IMR-90 (cell line): ENCODE results near the gene SPSB4. TPM values are rescaled to one million over a fixed set of nuclear protein-coding genes. Genes with fewer than 3 reads are reported as not detected.

Experiments used
- ATAC-seq: fragments of 200-7000 bp; cut with Tn5 transposase; 2 replicates; pipeline ENCODE4 v1.9.1; 2020; ENCODE audit warnings: low read depth, mild to moderate bottlenecking, moderate library complexity
- BruUV-seq: library from RNA; stranded (reverse); fragments of 400-500 nt; replicated peaks from 2 replicates; lab custom pipeline; 2021; lab: Mats Ljungman, UMichigan
- CTCF ChIA-PET: fragments of 300-600 bp; formaldehyde crosslinking; extraction: SDS; loops from one replicate; lab custom pipeline; 2021; ENCODE audit warnings: antibody characterized with exemption; lab: Yijun Ruan, JAX
- POLR2A ChIA-PET: fragments of 300-600 bp; sonication (Branson Sonifier 250); formaldehyde crosslinking; loops from one replicate; lab custom pipeline; 2022; ENCODE audit warnings: antibody characterized with exemption; ENCODE audit not compliant: unreplicated experiment; lab: Charles Lee
- DNase-seq: peaks from one replicate; pipeline ENCODE4 v3.0.0; 2013
- H2AFZ ChIP-seq: replicated peaks from 2 replicates; pipeline ENCODE3; 2013; ENCODE audit warnings: low read length, mild to moderate bottlenecking; ENCODE audit not compliant: poor library complexity
- H2AK5ac ChIP-seq: 2 replicates; pipeline ENCODE4 v1.6.1; 2013; ENCODE audit warnings: low read depth, low read length, inconsistent platforms
- H2AK9ac ChIP-seq: replicated peaks from 2 replicates; pipeline ENCODE3; 2013; ENCODE audit warnings: mild to moderate bottlenecking, low read depth, low read length, moderate library complexity; ENCODE audit not compliant: poor library complexity
- H2BK120ac ChIP-seq: 2 replicates; pipeline ENCODE4 v1.6.1; 2013; ENCODE audit warnings: low read depth, low read length, inconsistent platforms
- H2BK15ac ChIP-seq: 3 replicates; pipeline ENCODE4 v1.6.1; 2013; ENCODE audit warnings: low read depth, low read length, inconsistent platforms
- H2BK20ac ChIP-seq: 2 replicates; pipeline ENCODE4 v1.6.1; 2013; ENCODE audit warnings: low read depth, mild to moderate bottlenecking, inconsistent platforms, low read length, moderate library complexity
- H2BK5ac ChIP-seq: 2 replicates; pipeline ENCODE4 v1.6.1; 2013; ENCODE audit warnings: mild to moderate bottlenecking, low read depth, low read length, inconsistent platforms; ENCODE audit not compliant: poor library complexity, severe bottlenecking
- H3K14ac ChIP-seq: replicated peaks from 2 replicates; pipeline ENCODE4 v1.6.1; 2013; ENCODE audit warnings: low read depth, low read length, inconsistent platforms
- H3K18ac ChIP-seq: 2 replicates; pipeline ENCODE4 v1.6.1; 2013; ENCODE audit warnings: low read depth, low read length, control low read depth
- H3K23ac ChIP-seq: 2 replicates; pipeline ENCODE4 v1.6.1; 2013; ENCODE audit warnings: low read depth, low read length, inconsistent platforms
- H3K27ac ChIP-seq: 2 replicates; pipeline ENCODE4 v1.5.1; 2013; ENCODE audit warnings: mild to moderate bottlenecking, control low read depth, low read length; ENCODE audit not compliant: insufficient read depth
- H3K27me3 ChIP-seq: 2 replicates; pipeline ENCODE4 v1.6.1; 2013; ENCODE audit warnings: low read length; ENCODE audit not compliant: control insufficient read depth, insufficient read depth
- H3K36me3 ChIP-seq: 2 replicates; pipeline ENCODE4 v1.6.1; 2013; ENCODE audit warnings: low read length, mixed read lengths; ENCODE audit not compliant: control insufficient read depth, insufficient read depth
- H3K4ac ChIP-seq: 2 replicates; pipeline ENCODE4 v1.6.1; 2013; ENCODE audit warnings: low read depth, low read length, inconsistent platforms
- H3K4me1 ChIP-seq: 2 replicates; pipeline ENCODE4 v1.6.1; 2013; ENCODE audit warnings: low read length, mixed read lengths; ENCODE audit not compliant: control insufficient read depth, insufficient read depth
- H3K4me2 ChIP-seq: 2 replicates; pipeline ENCODE4 v1.6.1; 2013; ENCODE audit warnings: low read depth, mild to moderate bottlenecking, control low read depth, low read length, moderate library complexity
- H3K4me3 ChIP-seq: 2 replicates; pipeline ENCODE4 v1.5.1; 2013; ENCODE audit warnings: low read depth, mild to moderate bottlenecking, control low read depth, low read length, moderate library complexity; ENCODE audit not compliant: insufficient read depth
- H3K56ac ChIP-seq: 2 replicates; pipeline ENCODE4 v1.6.1; 2013; ENCODE audit warnings: low read length, inconsistent platforms; ENCODE audit not compliant: insufficient read depth; ENCODE audit errors: extremely low read depth
- H3K79me1 ChIP-seq, 2 experiments: 2 replicates each; pipeline ENCODE4 v1.6.1; 2013; ENCODE audit warnings: low read length in 2 of 2, inconsistent platforms in 1 of 2, low read depth in 1 of 2
- H3K9ac ChIP-seq: 2 replicates; pipeline ENCODE4 v1.6.1; 2013; ENCODE audit warnings: low read depth, low read length, control low read depth
- H3K9me1 ChIP-seq: 2 replicates; pipeline ENCODE4 v1.6.1; 2013; ENCODE audit warnings: low read length, inconsistent platforms; ENCODE audit not compliant: insufficient read depth
- H3K9me3 ChIP-seq: 2 replicates; pipeline ENCODE4 v1.6.1; 2013; ENCODE audit warnings: low read length; ENCODE audit not compliant: control insufficient read depth, insufficient read depth
- H4K20me1 ChIP-seq: 2 replicates; pipeline ENCODE4 v1.6.1; 2013; ENCODE audit warnings: low read length, inconsistent platforms; ENCODE audit not compliant: insufficient read depth
- H4K5ac ChIP-seq: 2 replicates; pipeline ENCODE4 v1.6.1; 2013; ENCODE audit warnings: mild to moderate bottlenecking, low read depth, low read length, control low read depth
- H4K8ac ChIP-seq, 2 experiments: 2 replicates each; pipeline ENCODE4 v1.6.1; 2013; ENCODE audit warnings: low read depth in 2 of 2, low read length in 2 of 2, control low read depth in 1 of 2, inconsistent platforms in 1 of 2
- H4K91ac ChIP-seq: 2 replicates; pipeline ENCODE4 v1.6.1; 2013; ENCODE audit warnings: low read depth, low read length, inconsistent platforms; ENCODE audit not compliant: insufficient read depth
- BHLHE40 ChIP-seq: fragments of 150-350 bp; IDR thresholded peaks from 2 replicates; pipeline ENCODE4 v1.6.1; 2016; ENCODE audit warnings: mild to moderate bottlenecking, low read depth, low read length
- CEBPB ChIP-seq: IDR thresholded peaks from 2 replicates; pipeline ENCODE4 v1.6.1; 2012; ENCODE audit warnings: low read depth, low read length, improper control_type of control experiment
- CHD1 ChIP-seq: IDR thresholded peaks from 2 replicates; pipeline ENCODE4 v1.6.1; 2012; ENCODE audit warnings: low read depth, low read length, improper control_type of control experiment
- MAFK ChIP-seq: IDR thresholded peaks from 2 replicates; pipeline ENCODE4 v1.6.1; 2012; ENCODE audit warnings: low read depth, low read length, improper control_type of control experiment
- MAZ ChIP-seq: IDR thresholded peaks from 2 replicates; pipeline ENCODE4 v1.6.1; 2012; ENCODE audit warnings: low read depth, mild to moderate bottlenecking, low read length, improper control_type of control experiment, moderate library complexity, borderline replicate concordance
- MXI1 ChIP-seq: IDR thresholded peaks from 2 replicates; pipeline ENCODE4 v1.6.1; 2012; ENCODE audit warnings: low read depth, mild to moderate bottlenecking, low read length, moderate library complexity, borderline replicate concordance
- NFE2L2 ChIP-seq: fragments of 150-350 bp; IDR thresholded peaks from 2 replicates; pipeline ENCODE4 v1.6.1; 2016; ENCODE audit warnings: low read depth, mild to moderate bottlenecking, low read length
- RAD21 ChIP-seq: IDR thresholded peaks from 2 replicates; pipeline ENCODE4 v1.6.1; 2012; ENCODE audit warnings: low read length, improper control_type of control experiment
- RCOR1 ChIP-seq: IDR thresholded peaks from 2 replicates; pipeline ENCODE4 v1.6.1; 2012; ENCODE audit warnings: mild to moderate bottlenecking, low read length, improper control_type of control experiment; ENCODE audit not compliant: insufficient replicate concordance
- RFX5 ChIP-seq: IDR thresholded peaks from 2 replicates; pipeline ENCODE4 v1.8.0; 2012; ENCODE audit warnings: low read depth, mild to moderate bottlenecking, low read length, moderate library complexity
- dilution Hi-C: fragments of 300-500 bp; cut with HindIII; formaldehyde crosslinking; loops from one replicate; pipeline ENCODE4 v1.14.3; 2018; ENCODE audit warnings: low sequenced_read_pairs; ENCODE audit not compliant: unreplicated experiment
- in situ Hi-C: fragments of 300-500 bp; cut with MboI; formaldehyde crosslinking; loops from 3 replicates; pipeline ENCODE4 v1.14.3; 2019; ENCODE audit warnings: low sequenced_read_pairs, inconsistent platforms, mixed read lengths
- intact Hi-C: fragments of 100-400 bp; cut with micrococcal nuclease; formaldehyde crosslinking; loops from 2 replicates; pipeline ENCODE4 v1.10.0; 2022
- polyA plus RNA-seq, 3 experiments: library from polyadenylated mRNA; depleted of rRNA; stranded (reverse); fragments of >200 nt; gene quantifications; 2 replicates each; pipeline ENCODE4 v1.2.3, GENCODE V29; 2012; ENCODE audit warnings: low replicate concordance in 1 of 3
- total RNA-seq: library from RNA; depleted of rRNA; stranded (reverse); fragments of >200 nt; gene quantifications from 2 replicates; pipeline ENCODE4 v1.2.3, GENCODE V29; 2012
- TF ChIP-seq, protein P1 (sequence below): fragments of 150-350 bp; IDR thresholded peaks from 2 replicates; pipeline ENCODE4 v1.6.1; 2017; ENCODE audit warnings: mild to moderate bottlenecking, antibody characterized with exemption, low read length, low read depth
- TF ChIP-seq, protein P2 (sequence below): fragments of 150-350 bp; IDR thresholded peaks from 2 replicates; pipeline ENCODE4 v1.6.1; 2016; ENCODE audit warnings: low read depth, mild to moderate bottlenecking, low read length, moderate library complexity, borderline replicate concordance
- TF ChIP-seq, protein P3 (sequence below): conservative IDR thresholded peaks from 2 replicates; pipeline ENCODE4 v1.5.1; 2012; ENCODE audit warnings: mild to moderate bottlenecking, low read depth, low read length, improper control_type of control experiment

The SPSB4 gene
- total and polyA plus RNA-seq, 2 of the 4 experiments (the other 2 are of a cell fraction): not detected

DNA sequence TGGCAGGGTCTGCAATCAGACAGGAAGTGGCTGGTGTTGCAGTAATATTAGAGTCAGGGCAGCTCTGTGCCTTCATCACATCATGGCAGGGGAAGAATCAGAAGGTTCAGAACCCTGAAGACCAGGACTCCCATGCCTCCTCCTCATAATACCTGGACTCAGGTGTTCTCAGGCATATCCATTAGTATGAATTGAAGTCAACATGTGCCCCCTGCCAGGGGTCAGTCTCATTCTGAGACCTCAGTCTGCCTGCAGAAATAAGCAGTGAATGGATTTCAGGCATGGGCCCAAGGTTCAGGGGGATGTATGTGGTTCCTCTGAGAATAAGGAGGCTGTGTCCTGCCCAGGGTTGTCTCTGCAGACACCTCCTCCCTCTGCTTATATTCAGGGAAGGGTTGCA, 74.2 kb downstream of the SPSB4 start:
- intact Hi-C loops: no loop called here
- in situ Hi-C loops: no loop called here
- Histone ChIP-seq H3K36me3 (no peaks in the 10 kb centered on the region), H3K27me3 (peaks cover 5% of the 10 kb centered on the region; the same call in 1 of the 2 replicates), H3K79me1 (no peaks in the 10 kb centered on the region), H2BK120ac (no peak overlapping the region), H3K4me3 (no peak overlapping the region), H3K27ac (no peak overlapping the region), H4K20me1 (no peaks in the 10 kb centered on the region), H4K5ac (no peak overlapping the region), H2BK15ac (no peak overlapping the region), H4K8ac (no peak overlapping the region), H3K9ac (no peak overlapping the region), H2BK20ac (no peak overlapping the region), H4K91ac (no peak overlapping the region), H2AK5ac (no peak overlapping the region), H3K14ac (no peak overlapping the region), H2AFZ (no peak overlapping the region), H3K4me2 (no peak overlapping the region), H3K4ac (no peak overlapping the region), H2AK9ac (no peak overlapping the region), H3K56ac (no peak overlapping the region), H3K9me3 (no peaks in the 10 kb centered on the region), H3K4me1 (no peaks in the 10 kb centered on the region), H3K23ac (no peak overlapping the region), H3K9me1 (no peaks in the 10 kb centered on the region), H2BK5ac (no peak overlapping the region), H3K18ac (no peak overlapping the region)
- dilution Hi-C loops: no loop called here
- DNase-seq (no peak), ATAC-seq (no peak)
- BruUV-seq: no TSS peak
- ChIA-PET CTCF (no interaction called here), POLR2A (no interaction called here)
- TF ChIP-seq CHD1: no peak
- no peak for TF ChIP-seq BHLHE40
- TF ChIP-seq, protein P1, sequence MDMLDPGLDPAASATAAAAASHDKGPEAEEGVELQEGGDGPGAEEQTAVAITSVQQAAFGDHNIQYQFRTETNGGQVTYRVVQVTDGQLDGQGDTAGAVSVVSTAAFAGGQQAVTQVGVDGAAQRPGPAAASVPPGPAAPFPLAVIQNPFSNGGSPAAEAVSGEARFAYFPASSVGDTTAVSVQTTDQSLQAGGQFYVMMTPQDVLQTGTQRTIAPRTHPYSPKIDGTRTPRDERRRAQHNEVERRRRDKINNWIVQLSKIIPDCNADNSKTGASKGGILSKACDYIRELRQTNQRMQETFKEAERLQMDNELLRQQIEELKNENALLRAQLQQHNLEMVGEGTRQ: no peak
- TF ChIP-seq RCOR1: no peak
- no peak for TF ChIP-seq MXI1
- TF ChIP-seq MAZ: no peak
- TF ChIP-seq, protein P2, sequence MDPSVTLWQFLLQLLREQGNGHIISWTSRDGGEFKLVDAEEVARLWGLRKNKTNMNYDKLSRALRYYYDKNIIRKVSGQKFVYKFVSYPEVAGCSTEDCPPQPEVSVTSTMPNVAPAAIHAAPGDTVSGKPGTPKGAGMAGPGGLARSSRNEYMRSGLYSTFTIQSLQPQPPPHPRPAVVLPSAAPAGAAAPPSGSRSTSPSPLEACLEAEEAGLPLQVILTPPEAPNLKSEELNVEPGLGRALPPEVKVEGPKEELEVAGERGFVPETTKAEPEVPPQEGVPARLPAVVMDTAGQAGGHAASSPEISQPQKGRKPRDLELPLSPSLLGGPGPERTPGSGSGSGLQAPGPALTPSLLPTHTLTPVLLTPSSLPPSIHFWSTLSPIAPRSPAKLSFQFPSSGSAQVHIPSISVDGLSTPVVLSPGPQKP: no peak
- TF ChIP-seq, protein P3, sequence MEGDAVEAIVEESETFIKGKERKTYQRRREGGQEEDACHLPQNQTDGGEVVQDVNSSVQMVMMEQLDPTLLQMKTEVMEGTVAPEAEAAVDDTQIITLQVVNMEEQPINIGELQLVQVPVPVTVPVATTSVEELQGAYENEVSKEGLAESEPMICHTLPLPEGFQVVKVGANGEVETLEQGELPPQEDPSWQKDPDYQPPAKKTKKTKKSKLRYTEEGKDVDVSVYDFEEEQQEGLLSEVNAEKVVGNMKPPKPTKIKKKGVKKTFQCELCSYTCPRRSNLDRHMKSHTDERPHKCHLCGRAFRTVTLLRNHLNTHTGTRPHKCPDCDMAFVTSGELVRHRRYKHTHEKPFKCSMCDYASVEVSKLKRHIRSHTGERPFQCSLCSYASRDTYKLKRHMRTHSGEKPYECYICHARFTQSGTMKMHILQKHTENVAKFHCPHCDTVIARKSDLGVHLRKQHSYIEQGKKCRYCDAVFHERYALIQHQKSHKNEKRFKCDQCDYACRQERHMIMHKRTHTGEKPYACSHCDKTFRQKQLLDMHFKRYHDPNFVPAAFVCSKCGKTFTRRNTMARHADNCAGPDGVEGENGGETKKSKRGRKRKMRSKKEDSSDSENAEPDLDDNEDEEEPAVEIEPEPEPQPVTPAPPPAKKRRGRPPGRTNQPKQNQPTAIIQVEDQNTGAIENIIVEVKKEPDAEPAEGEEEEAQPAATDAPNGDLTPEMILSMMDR: no peak
- no peak for TF ChIP-seq RAD21
- TF ChIP-seq CEBPB: no peak
- no peak for TF ChIP-seq RFX5
- TF ChIP-seq NFE2L2: no peak
- TF ChIP-seq MAFK: no peak
